Neural cell (in vitro differentiated cells): ENCODE results near the gene ARID1B. TPM values are rescaled to one million over a fixed set of nuclear protein-coding genes. Genes with fewer than 3 reads are reported as not detected.
A peak's percentile ranks its signal among the peaks of the same experiment; 100 is the strongest.

Experiments used
- H2AFZ ChIP-seq: fragments of 200-600, 300-800 bp; sonication (generic), shearing (Covaris generic); 2 replicates; pipeline ENCODE4 v1.6.0; 2014; ENCODE audit warnings: low read depth, mild to moderate bottlenecking, antibody characterized with exemption, low read length, moderate library complexity
- H3F3A ChIP-seq: fragments of 200-600 bp; shearing (Covaris generic); 2 replicates; pipeline ENCODE4 v1.6.1; 2016; ENCODE audit warnings: mild to moderate bottlenecking, moderate library complexity, mixed read lengths, antibody characterized with exemption, low read length; ENCODE audit not compliant: insufficient read depth, poor library complexity, severe bottlenecking
- H3K27ac ChIP-seq: fragments of 200-600, 300-800 bp; sonication (generic), shearing (Covaris generic); 2 replicates; pipeline ENCODE4 v1.5.1; 2014; ENCODE audit warnings: mild to moderate bottlenecking, low read length, moderate library complexity
- H3K27me3 ChIP-seq: fragments of 300-800, 200-600 bp; sonication (generic), shearing (Covaris generic); 2 replicates; pipeline ENCODE4 v1.6.0; 2014; ENCODE audit warnings: mild to moderate bottlenecking, low read depth, low read length, moderate library complexity; ENCODE audit not compliant: insufficient read depth
- H3K36me3 ChIP-seq: fragments of 300-800, 200-600 bp; sonication (generic), shearing (Covaris generic); 2 replicates; pipeline ENCODE4 v1.5.1; 2014; ENCODE audit warnings: mild to moderate bottlenecking, antibody characterized with exemption, low read length, moderate library complexity; ENCODE audit not compliant: insufficient read depth
- H3K4me2 ChIP-seq: fragments of 300-800, 200-600 bp; sonication (generic), shearing (Covaris generic); 2 replicates; pipeline ENCODE4 v1.6.0; 2014; ENCODE audit warnings: mild to moderate bottlenecking, low read length
- H3K4me3 ChIP-seq: fragments of 300-800, 200-600 bp; sonication (generic), shearing (Covaris generic); 2 replicates; pipeline ENCODE4 v1.5.1; 2014; ENCODE audit warnings: mild to moderate bottlenecking, low read length, moderate library complexity
- H3K79me2 ChIP-seq: fragments of 200-600 bp; shearing (Covaris generic); replicated peaks from 2 replicates; pipeline ENCODE4 v1.6.0; 2014; ENCODE audit warnings: mild to moderate bottlenecking, low read length, moderate library complexity; ENCODE audit not compliant: insufficient read depth
- H3K9ac ChIP-seq: fragments of 300-800, 200-600 bp; sonication (generic), shearing (Covaris generic); 2 replicates; pipeline ENCODE4 v1.6.1; 2016; ENCODE audit warnings: mild to moderate bottlenecking, low read length, mixed read lengths
- H3K9me2 ChIP-seq: fragments of 200-600 bp; shearing (Covaris generic); 2 replicates; pipeline ENCODE4 v1.6.1; 2016; ENCODE audit warnings: mild to moderate bottlenecking, low read length, mixed read lengths; ENCODE audit not compliant: insufficient read depth
- H3K9me3 ChIP-seq: fragments of 200-600, 300-800 bp; sonication (generic), shearing (Covaris generic); 2 replicates; pipeline ENCODE4 v1.6.1; 2016; ENCODE audit warnings: mild to moderate bottlenecking, mixed run types, low read length, moderate library complexity, mixed read lengths
- H4K20me1 ChIP-seq: fragments of 200-600 bp; shearing (Covaris generic); 2 replicates; pipeline ENCODE4 v1.6.1; 2016; ENCODE audit warnings: mild to moderate bottlenecking, mixed run types; ENCODE audit not compliant: insufficient read depth
- EP300 ChIP-seq: fragments of 450-650 bp; conservative IDR thresholded peaks from 2 replicates; pipeline ENCODE4 v1.6.1; 2014; ENCODE audit warnings: antibody characterized with exemption, mild to moderate bottlenecking, moderate library complexity; ENCODE audit not compliant: poor library complexity, severe bottlenecking
- EZH2 ChIP-seq: fragments of 200-600, 300-800 bp; shearing (Covaris generic), sonication (generic); IDR thresholded peaks from 2 replicates; pipeline ENCODE4 v1.6.1; 2014; ENCODE audit warnings: antibody characterized with exemption, low read length, borderline replicate concordance, mild to moderate bottlenecking; ENCODE audit not compliant: insufficient read depth, poor library complexity, severe bottlenecking
- MXI1 ChIP-seq: fragments of 450-650 bp; conservative IDR thresholded peaks from 2 replicates; pipeline ENCODE4 v1.6.1; 2014; ENCODE audit warnings: antibody characterized with exemption, mild to moderate bottlenecking; ENCODE audit not compliant: poor library complexity, severe bottlenecking
- POLR2AphosphoS5 ChIP-seq: IDR thresholded peaks from 2 replicates; pipeline ENCODE4 v1.6.1; 2012
- RAD21 ChIP-seq: fragments of 450-650 bp; conservative IDR thresholded peaks from 2 replicates; pipeline ENCODE4 v1.6.1; 2014; ENCODE audit warnings: antibody characterized with exemption, mild to moderate bottlenecking, moderate library complexity
- SMC3 ChIP-seq: fragments of 450-650 bp; conservative IDR thresholded peaks from 2 replicates; pipeline ENCODE4 v1.6.1; 2014; ENCODE audit warnings: antibody characterized with exemption, mild to moderate bottlenecking, moderate library complexity; ENCODE audit not compliant: poor library complexity
- TAF1 ChIP-seq: IDR thresholded peaks from 2 replicates; pipeline ENCODE4 v1.6.1; 2012; ENCODE audit warnings: low read depth
- polyA plus RNA-seq: library from polyadenylated mRNA; depleted of rRNA; stranded (reverse); fragments of >200 nt; gene quantifications from 2 replicates; pipeline ENCODE4 v1.2.3, GENCODE V29; 2014
- TF ChIP-seq, protein P1 (sequence below): IDR thresholded peaks from 2 replicates; pipeline ENCODE4 v1.6.1; 2012; ENCODE audit warnings: borderline replicate concordance
- TF ChIP-seq, protein P2 (sequence below): fragments of 450-650 bp; IDR thresholded peaks from 2 replicates; pipeline ENCODE4 v1.5.1; 2014; ENCODE audit warnings: antibody characterized with exemption, mild to moderate bottlenecking, moderate library complexity; ENCODE audit not compliant: poor library complexity, severe bottlenecking

The ARID1B gene
- polyA plus RNA-seq, 1 donor from 2014 or later, result 35.0 TPM

- no peak overlapping the region for H3K4me3 ChIP-seq
- H3K27ac ChIP-seq, result no peak overlapping the region
- H2AFZ ChIP-seq, result no peak overlapping the region
- H3K79me2 ChIP-seq, result peaks cover 41% of the 10 kb centered on the region
- peaks cover 7% of the 10 kb centered on the region for H3F3A ChIP-seq
- H3K36me3 ChIP-seq, result no peaks in the 10 kb centered on the region
- no peaks in the 10 kb centered on the region for H3K9me3 ChIP-seq
- no peaks in the 10 kb centered on the region for H4K20me1 ChIP-seq
- TF ChIP-seq TAF1, result no peak
- no peak for TF ChIP-seq POLR2AphosphoS5
- TF ChIP-seq MXI1, result no peak
- TF ChIP-seq SMC3, result no peak
- TF ChIP-seq EZH2, result no peak
- TF ChIP-seq, protein P1, sequence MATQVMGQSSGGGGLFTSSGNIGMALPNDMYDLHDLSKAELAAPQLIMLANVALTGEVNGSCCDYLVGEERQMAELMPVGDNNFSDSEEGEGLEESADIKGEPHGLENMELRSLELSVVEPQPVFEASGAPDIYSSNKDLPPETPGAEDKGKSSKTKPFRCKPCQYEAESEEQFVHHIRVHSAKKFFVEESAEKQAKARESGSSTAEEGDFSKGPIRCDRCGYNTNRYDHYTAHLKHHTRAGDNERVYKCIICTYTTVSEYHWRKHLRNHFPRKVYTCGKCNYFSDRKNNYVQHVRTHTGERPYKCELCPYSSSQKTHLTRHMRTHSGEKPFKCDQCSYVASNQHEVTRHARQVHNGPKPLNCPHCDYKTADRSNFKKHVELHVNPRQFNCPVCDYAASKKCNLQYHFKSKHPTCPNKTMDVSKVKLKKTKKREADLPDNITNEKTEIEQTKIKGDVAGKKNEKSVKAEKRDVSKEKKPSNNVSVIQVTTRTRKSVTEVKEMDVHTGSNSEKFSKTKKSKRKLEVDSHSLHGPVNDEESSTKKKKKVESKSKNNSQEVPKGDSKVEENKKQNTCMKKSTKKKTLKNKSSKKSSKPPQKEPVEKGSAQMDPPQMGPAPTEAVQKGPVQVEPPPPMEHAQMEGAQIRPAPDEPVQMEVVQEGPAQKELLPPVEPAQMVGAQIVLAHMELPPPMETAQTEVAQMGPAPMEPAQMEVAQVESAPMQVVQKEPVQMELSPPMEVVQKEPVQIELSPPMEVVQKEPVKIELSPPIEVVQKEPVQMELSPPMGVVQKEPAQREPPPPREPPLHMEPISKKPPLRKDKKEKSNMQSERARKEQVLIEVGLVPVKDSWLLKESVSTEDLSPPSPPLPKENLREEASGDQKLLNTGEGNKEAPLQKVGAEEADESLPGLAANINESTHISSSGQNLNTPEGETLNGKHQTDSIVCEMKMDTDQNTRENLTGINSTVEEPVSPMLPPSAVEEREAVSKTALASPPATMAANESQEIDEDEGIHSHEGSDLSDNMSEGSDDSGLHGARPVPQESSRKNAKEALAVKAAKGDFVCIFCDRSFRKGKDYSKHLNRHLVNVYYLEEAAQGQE, result no peak
- no peak for TF ChIP-seq EP300
- TF ChIP-seq, protein P2, sequence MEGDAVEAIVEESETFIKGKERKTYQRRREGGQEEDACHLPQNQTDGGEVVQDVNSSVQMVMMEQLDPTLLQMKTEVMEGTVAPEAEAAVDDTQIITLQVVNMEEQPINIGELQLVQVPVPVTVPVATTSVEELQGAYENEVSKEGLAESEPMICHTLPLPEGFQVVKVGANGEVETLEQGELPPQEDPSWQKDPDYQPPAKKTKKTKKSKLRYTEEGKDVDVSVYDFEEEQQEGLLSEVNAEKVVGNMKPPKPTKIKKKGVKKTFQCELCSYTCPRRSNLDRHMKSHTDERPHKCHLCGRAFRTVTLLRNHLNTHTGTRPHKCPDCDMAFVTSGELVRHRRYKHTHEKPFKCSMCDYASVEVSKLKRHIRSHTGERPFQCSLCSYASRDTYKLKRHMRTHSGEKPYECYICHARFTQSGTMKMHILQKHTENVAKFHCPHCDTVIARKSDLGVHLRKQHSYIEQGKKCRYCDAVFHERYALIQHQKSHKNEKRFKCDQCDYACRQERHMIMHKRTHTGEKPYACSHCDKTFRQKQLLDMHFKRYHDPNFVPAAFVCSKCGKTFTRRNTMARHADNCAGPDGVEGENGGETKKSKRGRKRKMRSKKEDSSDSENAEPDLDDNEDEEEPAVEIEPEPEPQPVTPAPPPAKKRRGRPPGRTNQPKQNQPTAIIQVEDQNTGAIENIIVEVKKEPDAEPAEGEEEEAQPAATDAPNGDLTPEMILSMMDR, result no peak
- no peak for TF ChIP-seq RAD21
- no peaks in the 10 kb centered on the region for H3K9me2 ChIP-seq
- H3K4me2 ChIP-seq, result no peak overlapping the region
- no peak overlapping the region for H3K9ac ChIP-seq
- H3K27me3 ChIP-seq, result no peaks in the 10 kb centered on the region
Measured at GRCh38 chr6:156961282-156961892, 184.2 kb downstream of the ARID1B start.

GRCh38 chr6:156963712-156964700 lies 186.8 kb downstream of the ARID1B start:
- peak overlapping the region; percentile 16 for H3K9ac ChIP-seq
- H3K27ac ChIP-seq, result peak overlapping the region; percentile 72
- H3K9me2 ChIP-seq, result no peaks in the 10 kb centered on the region
- H2AFZ ChIP-seq, result no peak overlapping the region
- H4K20me1 ChIP-seq, result no peaks in the 10 kb centered on the region
- no peaks in the 10 kb centered on the region for H3K9me3 ChIP-seq
- H3K36me3 ChIP-seq, result no peaks in the 10 kb centered on the region
- H3F3A ChIP-seq, result peaks cover 7% of the 10 kb centered on the region
- no peaks in the 10 kb centered on the region for H3K27me3 ChIP-seq
- H3K4me3 ChIP-seq, result peak overlapping the region; percentile 47
- H3K4me2 ChIP-seq, result peak overlapping the region; percentile 43
- peaks cover 44% of the 10 kb centered on the region for H3K79me2 ChIP-seq
- peak; percentile 74 for TF ChIP-seq POLR2AphosphoS5
- peak; percentile 88 for TF ChIP-seq EP300
- no peak for TF ChIP-seq TAF1
- peak; percentile 13 for TF ChIP-seq RAD21
